ENCODE measurements around the gene KAT6B. TPM values are rescaled to one million over a fixed set of nuclear protein-coding genes. Genes with fewer than 3 reads are reported as not detected.

The KAT6B gene
- total RNA-seq, 4 donors from 2014 or later: 45.6 to 48.9 (median 47.5) TPM

DNA sequence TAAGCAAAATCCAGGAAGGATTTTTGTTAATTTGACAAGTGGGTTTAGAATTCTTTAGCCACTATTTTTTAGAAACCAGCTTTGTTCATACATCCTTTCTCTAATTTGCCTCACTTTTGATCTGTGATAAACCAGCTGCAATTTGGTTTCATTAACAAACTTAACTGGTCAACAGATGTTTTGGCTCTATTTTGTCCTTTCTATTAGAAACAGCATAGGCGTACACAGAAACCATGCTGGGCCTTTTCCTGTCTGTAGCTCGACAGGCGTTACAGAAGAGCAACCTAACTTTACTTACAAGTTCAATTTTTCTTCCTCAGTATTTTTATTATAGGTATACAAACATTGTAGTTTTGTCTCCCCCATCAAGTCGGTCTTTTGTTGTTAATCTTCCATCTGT, 28.2 kb downstream of the KAT6B start:
- TF ChIP-seq, protein P1, sequence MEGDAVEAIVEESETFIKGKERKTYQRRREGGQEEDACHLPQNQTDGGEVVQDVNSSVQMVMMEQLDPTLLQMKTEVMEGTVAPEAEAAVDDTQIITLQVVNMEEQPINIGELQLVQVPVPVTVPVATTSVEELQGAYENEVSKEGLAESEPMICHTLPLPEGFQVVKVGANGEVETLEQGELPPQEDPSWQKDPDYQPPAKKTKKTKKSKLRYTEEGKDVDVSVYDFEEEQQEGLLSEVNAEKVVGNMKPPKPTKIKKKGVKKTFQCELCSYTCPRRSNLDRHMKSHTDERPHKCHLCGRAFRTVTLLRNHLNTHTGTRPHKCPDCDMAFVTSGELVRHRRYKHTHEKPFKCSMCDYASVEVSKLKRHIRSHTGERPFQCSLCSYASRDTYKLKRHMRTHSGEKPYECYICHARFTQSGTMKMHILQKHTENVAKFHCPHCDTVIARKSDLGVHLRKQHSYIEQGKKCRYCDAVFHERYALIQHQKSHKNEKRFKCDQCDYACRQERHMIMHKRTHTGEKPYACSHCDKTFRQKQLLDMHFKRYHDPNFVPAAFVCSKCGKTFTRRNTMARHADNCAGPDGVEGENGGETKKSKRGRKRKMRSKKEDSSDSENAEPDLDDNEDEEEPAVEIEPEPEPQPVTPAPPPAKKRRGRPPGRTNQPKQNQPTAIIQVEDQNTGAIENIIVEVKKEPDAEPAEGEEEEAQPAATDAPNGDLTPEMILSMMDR (IDR thresholded peaks at IDR 0.05; ENCODE audit: low read depth): no peak

DNA sequence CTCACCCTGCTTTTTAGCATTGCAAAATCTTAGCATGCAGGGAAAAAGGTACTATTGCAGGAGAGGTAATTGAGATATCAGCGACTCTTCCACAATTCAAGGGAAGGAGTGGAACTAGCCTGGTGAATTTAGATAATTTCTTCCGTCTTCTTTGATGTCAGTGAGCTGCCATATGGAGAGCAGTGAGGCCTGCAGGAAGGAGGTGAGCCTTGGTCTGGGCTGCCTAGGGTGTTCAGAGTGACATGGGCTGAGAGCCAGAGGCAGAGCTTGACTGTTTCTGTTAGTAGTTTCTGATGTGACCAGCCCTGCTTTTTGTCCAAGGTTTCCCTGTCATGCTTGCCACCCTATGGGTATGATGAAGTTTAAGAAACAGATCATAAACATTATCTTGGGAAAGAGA, 28.6 kb downstream of the KAT6B start:
- TF ChIP-seq, protein P1 (IDR thresholded peaks at IDR 0.05; ENCODE audit: low read depth): no peak

- TF ChIP-seq, protein P1 (IDR thresholded peaks at IDR 0.05; ENCODE audit: low read depth): no peak
These were observed 29.0 kb downstream of the KAT6B start for GRCh38 chr10:74855439-74855838.

- TF ChIP-seq, protein P1 (IDR thresholded peaks at IDR 0.05; ENCODE audit: low read depth): no peak
These were observed 30.5 kb downstream of the KAT6B start for GRCh38 chr10:74856940-74857339.

- TF ChIP-seq, protein P1 (IDR thresholded peaks at IDR 0.05; ENCODE audit: low read depth): no peak
These were observed 31.2 kb downstream of the KAT6B start for GRCh38 chr10:74857586-74857985.

- TF ChIP-seq, protein P1 (IDR thresholded peaks at IDR 0.05; ENCODE audit: low read depth): no peak
These were observed 33.1 kb downstream of the KAT6B start for GRCh38 chr10:74859546-74859945.

DNA sequence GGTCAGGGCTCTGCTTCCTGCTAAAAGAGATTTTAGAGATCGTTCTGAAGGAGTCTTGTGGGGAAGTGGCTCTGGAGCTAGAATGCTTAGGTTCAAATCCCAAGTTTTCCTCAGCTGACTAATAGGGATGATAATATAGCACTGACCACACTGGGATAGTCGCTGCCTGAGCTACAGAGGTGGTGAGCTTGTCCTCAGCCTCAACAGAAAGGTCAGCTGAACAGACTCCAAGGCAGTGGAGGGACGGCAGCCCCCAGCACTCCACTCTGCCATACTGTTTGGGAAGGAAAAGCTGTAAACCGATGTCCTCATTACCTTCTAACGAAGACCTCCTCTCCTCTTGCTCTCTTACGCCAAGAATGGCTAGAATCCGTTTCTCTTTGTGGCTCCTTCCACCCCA, 36.2 kb downstream of the KAT6B start:
- TF ChIP-seq, protein P1 (IDR thresholded peaks at IDR 0.05; ENCODE audit: low read depth): no peak

Measured in subcutaneous adipose tissue (tissue), 4 donors.